HG03460 (cell line): Measurements from ENCODE around the gene ESRRG.
"Not testable (repeated sequence)": the region's sequence is repeated elsewhere in the genome, so short reads cannot be mapped to it uniquely, and the experiment has no call there.

Source experiments
- ATAC-seq: cut with Tn5 transposase; IDR thresholded peaks from one replicate; pipeline ENCODE4 v1.9.1; 2021; ENCODE audit not compliant: unreplicated experiment

ESRRG gene

DNA sequence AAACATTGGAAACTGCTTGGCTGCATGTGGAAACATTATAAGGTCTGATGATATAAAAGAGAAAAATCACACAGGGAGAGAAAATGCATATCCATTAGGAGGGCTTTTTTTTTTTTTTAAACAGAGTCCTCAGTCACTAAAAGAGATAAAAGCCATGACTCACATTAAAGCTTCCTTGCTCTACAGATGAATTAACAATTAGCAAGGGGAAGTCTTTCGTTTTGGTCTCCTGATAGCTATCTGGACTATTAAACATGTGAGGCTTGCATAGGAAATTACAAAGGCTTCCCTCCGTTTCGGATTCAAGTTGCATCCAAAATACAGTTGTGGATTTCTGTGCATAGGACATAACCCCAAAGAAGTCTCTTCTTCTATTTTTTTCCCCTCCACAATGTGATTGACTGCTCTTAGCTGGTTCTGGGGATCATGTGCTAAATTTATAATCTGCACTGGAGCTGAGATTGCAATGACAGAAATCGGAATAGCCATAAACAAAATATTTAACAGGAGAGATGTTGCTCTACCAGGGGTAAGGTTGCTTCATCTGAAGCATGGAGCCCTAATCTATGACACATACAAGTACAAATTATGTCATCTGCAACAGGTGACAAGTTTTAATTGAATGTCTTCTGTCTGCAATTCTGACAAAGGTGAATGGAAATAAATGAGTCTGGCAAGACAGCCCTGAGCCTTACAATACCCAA is 146.8 kb downstream of the ESRRG start:
- ATAC-seq, result no peak

DNA sequence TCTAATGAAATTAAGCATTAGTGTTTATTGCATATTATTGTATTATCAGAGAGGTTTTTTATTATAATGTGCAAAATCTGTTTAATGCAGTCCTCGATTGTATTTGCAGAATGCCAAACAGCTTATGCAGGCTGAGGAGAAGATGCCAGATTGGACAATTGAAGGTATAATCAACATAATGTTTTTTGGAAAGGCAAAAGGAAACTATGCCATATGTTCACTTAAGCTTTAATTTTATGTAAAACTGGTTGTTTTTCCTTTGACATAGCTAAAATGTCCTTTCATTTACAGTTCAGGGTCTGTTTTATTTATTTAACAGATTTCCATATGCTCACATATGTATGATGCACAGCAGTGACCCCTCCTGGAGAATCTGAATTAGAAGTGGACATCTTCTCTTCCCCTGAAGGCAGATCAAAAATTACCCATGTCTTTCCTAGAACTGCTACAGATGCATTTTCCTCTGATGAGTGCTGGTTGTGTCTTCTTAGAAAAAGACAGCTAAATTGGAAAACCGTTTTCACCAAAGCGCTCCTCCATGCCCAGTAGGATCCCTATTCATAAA is 156.5 kb downstream of the ESRRG start:
- no peak for ATAC-seq

DNA sequence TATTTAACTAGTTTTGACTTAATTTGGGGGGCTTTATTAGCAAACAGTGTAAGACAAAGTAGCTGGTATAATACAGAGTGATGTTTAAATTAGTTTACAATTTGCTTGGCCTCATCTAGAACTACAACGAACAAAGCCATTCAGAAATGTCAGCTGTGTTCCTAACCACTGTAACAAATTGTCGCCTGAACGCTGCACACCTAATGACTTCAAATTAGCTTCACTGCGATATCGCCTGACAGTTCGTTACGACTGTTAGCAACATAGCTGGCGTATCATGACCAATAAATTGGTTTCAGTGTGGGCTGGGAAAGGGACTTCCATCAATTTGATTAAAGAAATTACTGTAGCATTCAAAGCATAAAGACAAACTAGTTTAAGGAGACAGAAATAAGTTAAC is 160.1 kb downstream of the ESRRG start:
- ATAC-seq, result no peak

DNA sequence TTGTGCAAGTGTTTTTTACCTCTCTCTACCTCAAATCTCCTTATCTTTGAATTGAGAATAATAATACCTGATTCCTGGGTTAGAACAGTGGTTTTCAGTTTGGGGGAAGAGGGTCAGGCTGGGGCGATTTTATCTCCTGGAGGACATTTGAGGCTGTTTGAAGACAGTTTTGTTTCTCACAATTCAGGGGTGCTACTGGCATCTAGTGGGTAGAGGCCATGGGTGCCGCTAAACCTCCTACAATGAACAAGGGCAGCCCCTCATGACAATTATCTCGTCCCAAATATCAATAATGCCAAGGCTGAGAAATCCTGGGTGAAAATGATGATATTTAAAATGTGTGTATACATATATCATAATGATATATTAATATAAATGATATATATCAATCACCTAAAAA is 160.8 kb downstream of the ESRRG start:
- ATAC-seq, result no peak

DNA sequence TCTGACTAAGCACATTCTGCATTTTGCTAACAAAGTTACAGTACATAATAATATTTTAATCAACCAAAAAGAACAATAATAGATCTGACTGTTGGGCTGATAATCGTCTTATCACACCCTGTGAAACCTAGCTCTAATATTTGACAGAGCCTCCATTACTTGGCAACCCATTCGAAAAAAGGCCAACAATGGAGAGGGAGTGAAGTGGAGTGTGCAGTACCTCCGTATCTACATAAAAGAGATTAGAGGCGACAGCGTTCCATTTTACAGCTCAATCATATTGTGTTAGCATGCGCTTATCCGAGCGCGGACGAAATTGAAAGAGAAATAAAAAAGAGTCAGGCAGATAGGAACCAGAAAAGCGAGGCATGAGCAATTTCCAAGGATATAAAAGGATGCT is 162.7 kb downstream of the ESRRG start:
- no peak for ATAC-seq

DNA sequence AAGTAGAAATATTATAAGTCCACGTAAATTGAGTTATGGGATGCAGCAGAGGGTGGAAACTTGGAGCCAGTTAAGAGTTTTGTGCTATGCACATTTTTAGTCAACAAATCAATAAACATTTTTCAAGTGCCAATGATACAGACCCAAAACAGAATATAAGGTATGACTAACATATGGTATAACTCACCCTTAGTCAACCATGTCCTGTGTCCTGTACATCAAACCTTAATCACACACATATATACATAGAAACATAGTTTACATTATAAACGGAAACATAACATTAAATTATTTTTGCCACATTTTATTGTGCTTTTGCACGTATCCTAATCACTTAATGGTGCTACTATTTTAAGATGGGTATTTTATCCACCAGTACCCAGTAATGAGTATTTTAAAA is 163.9 kb downstream of the ESRRG start:
- no peak for ATAC-seq

DNA sequence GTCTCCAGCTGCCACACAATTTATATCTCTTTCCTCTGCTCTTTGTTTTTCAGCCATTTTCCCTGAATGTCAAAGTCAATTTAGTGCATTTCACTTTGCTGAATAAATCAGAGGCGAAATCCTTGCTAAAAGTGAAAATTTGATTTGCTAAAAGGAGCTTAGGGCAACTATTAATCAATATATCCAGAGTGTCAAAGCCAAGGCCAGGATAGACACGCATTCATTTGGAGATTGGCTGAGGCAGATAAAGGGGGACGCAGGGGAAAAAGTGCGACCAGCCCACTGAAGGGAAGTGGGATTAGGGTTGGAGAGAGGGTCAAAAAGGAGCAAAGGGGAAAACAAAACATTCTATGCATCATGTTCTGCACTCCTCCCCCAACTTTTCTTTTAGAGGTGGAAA is 167.6 kb downstream of the ESRRG start:
- no peak for ATAC-seq

DNA sequence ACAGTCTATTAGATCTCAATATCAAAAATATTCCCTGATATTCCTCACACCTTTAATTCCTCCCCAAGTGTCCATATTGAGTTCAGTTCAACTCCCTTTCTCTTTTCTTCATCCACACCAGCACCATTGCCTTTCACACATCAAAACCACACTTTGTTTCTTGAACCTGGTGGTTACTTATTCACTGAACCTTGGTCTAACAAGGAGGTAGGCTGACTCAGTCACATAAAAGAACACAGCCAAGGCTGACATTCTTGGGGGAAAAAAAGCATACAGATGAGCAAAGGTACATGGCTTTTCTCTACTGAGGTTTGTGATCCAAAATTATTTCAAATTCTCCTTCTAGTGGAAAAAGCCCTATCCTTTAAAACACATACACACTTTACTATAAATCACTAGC is 168.3 kb downstream of the ESRRG start:
- ATAC-seq, result no peak

DNA sequence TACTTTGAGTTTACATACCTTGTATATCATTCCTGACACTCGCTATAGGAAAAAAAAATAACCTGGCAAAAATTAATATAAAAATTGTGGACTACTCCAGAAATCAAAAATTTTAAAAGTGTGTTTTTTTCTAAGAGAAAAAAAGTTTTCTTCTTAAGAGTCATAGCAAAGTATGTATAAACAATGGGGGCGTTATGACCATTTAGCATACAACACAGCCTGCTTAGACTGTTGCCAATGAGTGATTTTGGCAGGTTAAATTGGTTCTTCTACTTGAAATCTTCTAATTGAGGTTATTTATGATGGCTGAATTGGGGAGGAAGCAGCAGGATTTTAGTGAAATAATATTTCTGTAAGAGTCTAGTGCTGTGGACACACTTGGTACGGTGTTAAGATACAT is 169.5 kb downstream of the ESRRG start:
- no peak for ATAC-seq

DNA sequence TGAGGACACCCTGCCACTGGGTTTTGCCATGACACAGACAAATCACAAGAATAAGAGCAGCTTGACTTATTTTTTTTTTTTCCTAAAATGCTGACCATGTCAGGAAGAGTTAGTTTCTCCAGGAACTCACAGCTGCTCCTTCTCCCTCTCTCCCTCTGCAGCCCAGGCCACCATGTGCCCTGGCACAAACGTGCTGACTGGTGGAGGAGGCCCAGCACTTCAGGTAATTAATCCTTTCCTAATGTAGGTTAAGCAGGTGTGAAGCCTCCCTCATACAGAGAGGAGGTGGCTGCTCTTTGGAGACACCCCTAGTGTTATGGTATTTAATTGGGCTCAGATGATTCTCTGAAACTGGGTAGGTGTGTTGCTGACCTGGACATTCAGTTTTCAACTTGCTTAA is 170.2 kb downstream of the ESRRG start:
- no peak for ATAC-seq

DNA sequence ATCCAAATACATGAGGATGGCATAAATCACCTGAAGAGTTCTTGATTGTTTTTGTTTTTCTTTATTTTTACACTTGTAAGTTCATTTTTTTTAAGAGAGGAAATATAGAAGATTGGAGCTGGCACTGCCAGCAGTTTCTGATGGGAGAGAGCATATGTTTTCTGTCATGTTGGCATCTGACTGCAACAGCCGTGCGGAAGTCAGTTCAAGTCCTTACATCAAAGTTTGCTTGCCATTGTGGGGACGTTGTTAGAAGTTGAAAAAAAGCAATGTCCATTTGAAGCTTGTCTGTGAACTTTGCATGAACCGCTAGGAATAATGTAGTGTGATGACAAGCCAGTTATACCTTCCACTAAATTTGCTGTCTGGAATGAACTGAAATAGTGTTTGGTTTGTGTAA is 173.4 kb downstream of the ESRRG start:
- no peak for ATAC-seq

DNA sequence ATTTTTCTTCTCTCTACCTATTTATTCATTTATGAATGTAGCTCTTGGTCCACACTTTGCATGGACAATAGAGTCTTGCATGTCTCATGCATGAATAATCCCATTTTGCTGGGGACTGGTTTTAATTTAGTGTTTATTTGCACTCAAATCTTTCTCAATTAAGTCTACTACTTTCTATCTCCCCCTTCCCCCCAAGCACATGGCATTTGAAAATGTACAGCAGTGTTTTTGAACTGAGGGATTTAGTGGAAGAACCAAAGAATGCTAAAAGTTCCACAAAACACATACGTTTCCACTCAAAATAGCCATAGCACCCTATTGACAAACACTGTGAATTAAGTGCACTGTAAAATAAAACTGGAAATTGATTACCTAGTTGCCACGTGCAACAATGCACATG is 180.5 kb downstream of the ESRRG start:
- ATAC-seq, result no peak

DNA sequence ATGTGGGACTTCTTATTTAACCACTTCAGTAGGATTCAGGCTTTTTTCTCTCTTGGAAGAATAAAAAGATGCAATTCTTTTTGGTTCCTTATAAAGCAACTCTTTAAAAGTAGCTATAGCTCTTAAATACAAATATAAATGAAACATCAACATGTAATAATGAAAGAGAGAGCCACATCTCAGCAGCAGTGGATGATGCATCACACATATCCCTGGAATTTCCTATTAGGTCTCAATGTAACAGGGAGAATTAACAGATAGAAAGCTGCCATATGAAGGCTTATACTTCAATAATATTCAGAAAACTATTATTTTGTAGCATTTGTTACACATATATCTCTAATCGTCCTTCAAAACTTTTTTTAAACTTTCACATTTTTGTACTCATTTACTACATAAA is 181.0 kb downstream of the ESRRG start:
- no peak for ATAC-seq

DNA sequence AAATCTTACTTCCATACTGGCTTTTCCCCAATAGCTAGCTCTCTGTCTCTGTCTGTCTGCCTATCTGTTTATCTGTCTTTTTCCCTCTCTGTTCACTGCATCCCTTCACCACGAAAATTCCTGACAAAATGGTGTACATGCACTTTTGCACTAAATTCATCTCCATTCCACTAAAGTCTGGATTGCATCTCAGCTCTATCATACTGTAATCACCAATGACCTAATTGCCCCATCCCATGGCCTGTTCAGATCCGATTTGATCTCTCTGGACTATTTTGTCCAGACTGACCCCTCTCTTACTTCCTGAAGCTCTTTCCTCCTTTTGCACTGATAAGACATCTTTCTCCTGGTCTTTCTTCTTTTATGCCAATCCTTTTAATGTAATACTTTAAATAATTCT is 187.5 kb downstream of the ESRRG start:
- no peak for ATAC-seq

DNA sequence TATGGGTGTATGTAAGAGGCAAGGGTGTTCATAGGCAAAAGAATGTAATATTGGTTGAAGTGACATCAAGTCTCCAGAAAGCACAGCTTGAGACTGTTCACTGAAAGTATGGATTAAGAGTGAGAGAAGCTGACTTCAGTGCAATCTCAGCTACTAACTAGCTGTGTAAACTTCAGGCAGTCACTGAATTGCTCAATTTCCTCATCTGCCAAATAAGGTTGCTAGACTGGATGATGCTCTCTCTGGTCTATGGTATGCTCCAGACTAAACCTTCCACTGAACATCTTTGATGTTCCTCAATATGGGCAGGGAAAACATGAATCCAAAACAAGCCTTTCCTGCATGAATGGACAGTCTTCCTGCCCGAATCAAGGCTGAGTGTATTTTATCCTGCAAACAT is 188.2 kb downstream of the ESRRG start:
- no peak for ATAC-seq

DNA sequence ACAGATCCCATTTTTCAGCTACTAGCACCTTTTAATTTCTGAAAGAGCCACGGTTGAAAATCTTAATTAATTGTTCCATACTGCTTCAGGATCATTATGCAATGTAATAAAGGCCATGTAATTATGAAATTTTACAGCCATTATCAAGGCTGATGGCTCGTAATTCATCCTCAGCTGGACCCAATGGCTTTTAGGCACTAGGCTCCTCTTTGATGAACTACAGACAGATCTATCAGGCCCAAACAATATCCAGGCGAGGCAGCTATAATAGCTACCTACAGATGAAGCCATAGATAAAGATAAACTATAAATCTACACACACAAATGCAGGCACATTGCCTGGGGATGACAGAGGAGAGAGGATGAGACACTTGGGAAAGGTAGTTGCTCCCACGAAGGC is 189.5 kb downstream of the ESRRG start:
- ATAC-seq, result no peak

DNA sequence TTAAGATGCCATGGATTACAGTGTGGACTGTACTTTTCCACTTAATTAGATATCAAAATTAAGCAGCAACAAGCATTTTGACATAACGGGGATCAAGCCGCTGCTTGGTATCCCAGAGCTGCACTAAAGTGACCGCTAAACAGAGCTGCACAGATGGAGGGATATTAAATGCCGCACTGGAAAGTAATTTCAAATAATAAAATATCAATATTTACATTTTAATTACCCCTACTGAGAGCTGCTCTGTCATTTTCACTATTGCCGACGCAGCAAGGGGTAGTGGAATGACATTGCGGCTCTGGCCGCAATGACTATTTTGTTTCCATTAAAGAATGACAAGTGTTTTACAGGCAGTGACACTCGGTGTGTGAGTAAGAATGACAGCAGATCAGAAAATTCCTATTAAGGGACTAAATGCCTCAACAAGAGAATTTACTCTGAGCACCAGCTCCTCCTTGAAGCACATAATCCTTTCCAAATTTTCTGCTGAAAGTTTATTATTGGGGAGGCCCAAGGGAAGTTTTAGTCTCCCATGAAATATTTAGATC is 190.9 kb downstream of the ESRRG start:
- ATAC-seq, result no peak

DNA sequence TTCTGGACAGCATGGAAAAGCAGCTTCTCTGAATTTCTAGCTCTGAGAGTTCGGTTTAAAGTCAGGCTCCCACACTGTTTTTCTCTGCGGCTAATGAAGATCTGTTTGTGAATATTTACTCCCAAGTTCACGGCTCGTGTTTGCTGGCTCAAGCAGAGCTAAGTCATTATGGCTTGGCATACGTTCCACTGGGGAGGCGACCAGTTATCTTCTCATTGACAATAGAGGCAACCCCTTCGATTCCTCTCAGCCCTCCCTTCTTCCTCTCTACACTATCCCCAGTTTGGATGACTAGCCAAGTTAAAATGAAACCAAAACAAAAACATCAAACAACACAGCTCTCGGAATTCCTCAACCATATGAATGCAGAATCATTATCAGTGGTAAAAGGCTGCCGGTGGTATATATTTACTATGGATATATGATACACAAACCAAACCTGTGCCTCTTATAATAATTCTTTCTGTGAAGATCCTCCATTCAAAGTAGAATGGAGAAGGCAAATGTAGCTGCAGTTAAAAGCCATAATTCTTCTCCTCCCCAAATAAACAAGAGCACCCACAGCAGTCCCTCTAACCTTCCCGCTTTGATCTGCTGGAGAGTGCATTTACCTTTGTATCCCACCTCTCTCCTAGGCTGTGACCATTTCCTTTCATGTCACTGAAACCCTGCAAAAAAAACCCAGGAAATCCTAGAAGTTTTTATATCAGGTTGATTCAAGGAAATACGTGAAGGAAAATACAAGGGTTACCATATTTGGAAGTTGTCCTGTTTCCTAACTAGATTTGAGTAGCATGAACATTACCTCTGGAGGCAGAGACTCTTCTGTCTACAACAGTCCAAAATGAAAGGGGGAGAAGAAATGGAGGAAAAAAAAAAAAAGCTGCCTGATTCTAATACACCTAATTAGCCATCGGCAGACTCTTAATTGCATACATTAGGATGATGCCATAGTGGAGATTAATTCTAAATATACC is 191.7 kb downstream of the ESRRG start:
- ATAC-seq, result no peak

DNA sequence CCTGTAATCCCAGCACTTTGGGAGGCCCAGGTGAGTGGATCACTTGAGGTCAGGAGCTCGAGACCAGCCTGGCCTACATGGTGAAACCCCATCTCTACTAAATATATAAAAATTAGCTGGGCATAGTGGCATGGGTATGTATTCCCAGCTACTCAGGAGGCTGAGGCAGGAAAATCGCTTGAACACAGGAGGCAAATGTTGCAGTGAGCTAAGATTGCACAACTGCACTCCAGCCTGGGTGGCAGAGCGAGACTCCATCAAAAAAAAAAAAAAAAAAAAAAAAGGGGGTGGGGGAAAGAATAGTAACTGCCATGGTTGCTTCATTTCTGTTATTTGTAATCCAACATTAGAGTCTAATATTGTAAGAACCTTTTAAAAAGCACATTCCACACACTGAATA is 193.4 kb downstream of the ESRRG start:
- not testable (repeated sequence) for ATAC-seq

DNA sequence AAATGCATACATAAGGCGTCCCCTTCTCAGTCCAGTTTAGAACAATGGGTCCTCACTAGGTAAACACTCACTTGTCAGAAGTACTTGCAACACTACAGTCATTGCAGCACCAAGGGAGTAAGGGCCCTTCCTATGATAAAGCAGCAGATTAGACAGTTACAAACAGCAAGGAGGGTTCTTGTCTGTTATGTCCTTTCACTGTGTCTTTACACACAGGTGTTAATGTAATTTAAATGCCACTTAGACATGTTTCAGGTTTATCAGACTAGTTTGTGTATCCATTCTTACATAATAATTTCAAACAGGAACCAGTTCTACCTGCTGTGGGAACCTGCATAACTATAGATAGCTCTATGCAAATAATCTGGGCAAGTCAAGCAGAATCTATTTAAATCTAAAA is 194.4 kb downstream of the ESRRG start:
- ATAC-seq, result peak; percentile 86

DNA sequence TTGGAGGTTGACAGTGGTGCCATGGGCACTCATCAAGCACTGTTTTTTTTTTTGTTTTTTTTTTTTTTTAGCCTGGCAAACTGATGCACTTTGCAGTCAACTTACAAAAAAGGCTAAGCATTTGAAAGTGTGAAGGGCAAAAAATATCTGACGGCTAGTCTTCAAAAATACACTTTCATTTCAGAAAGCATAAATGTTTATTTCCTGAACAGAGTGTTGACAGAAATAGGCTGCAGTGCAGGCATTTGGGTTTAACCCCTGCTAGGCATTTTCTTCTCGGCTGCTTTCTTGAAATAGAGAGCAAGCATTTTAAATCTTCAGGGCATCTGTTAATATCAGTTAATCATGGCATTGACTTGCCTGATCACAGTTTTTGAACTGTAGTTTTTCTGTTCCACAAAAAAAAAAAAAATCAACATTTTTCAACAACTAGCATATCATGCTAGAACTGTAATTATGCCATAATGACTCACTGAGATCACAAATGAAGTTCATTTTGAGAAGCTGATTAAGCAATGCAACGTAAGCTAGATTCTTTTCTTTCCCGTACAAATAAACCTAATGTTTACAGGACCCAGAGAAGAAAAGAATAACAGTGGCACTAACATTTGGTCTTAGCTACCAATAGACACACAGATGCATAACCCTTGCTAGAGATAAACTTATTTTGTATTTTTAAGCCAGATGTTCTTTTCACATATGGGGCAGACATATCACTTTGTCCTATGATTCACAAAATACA is 199.6 kb downstream of the ESRRG start:
- ATAC-seq, result no peak
